ENCODE data around the gene ZNF384.

- TF ChIP-seq GATA2 (IDR thresholded peaks at IDR 0.05; ENCODE audit: low read depth, low read length) (no peak), GATA3 (IDR thresholded peaks at IDR 0.05; ENCODE audit: low read depth, low read length) (no peak)
These were observed 24.3 kb downstream of the ZNF384 start for GRCh38 chr12:6664902-6665301.

Measured in SH-SY5Y (cell line).